Left hindlimb (tissue), 1 donor: ENCODE measurements around the gene SOBP.
"Not testable (repeated sequence)": the region's sequence is repeated elsewhere in the genome, so short reads cannot be mapped to it uniquely, and the experiment has no call there.

ENCODE experiments used
- DNase-seq: peaks from one replicate; pipeline ENCODE4 v3.0.0-alpha.2; 2018

The SOBP gene

GRCh38 chr6:107524626-107525025 lies 34.7 kb downstream of the SOBP start:
- no peak for DNase-seq

DNA sequence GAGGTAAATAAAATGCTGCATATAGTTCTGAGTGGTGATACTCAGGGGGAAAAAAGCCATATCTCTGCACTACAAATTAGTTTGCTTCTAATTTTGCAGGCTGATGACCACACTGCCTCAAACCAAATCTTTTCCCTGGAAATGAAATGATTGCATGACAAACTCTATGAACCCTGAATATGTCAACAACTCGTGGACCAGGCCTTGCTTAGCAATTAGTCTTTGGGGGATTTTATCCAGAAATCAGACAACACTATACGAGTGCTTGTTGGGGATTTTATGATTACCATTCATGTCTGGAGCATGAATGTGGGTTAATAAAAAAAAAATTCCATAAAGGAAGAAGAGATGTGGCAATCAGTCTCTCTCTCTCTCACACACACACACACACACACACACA lies 42.0 kb downstream of the SOBP start:
- DNase-seq = no peak

GRCh38 chr6:107532706-107533105 lies 42.8 kb downstream of the SOBP start:
- DNase-seq = peak; percentile 67

- DNase-seq = no peak
Measured at GRCh38 chr6:107533415-107534059, 43.6 kb downstream of the SOBP start.

DNA sequence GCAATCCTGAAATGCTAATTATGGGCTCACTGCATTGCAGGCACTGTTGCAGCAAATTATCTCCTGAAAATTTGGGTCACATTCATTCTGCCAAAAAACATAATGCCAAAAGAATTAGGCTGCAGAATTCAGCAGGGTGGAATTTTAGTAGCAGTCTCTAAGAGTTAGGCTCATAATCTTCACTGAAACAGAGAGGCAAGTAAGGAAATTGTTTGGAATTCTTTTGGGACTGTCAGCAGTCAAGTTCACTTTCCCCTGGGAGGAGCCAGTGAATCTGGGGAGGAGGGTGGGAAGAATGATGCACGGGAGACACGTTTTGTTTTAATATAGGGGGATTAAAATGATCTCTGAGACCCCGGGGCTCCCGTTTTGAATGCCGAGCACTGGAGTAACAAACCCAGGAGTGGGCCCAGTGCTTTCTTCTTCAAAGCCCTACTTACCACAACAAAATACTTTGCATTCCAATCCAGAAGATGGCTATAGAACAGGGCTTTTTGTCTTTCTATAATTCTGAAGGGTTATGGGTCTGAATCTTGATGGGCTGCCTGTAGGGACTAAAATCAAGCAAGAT lies 44.7 kb downstream of the SOBP start:
- no peak for DNase-seq

GRCh38 chr6:107535626-107536025 lies 45.7 kb downstream of the SOBP start:
- DNase-seq = no peak

- DNase-seq = no peak
Measured at GRCh38 chr6:107536180-107536961, 46.5 kb downstream of the SOBP start.

- DNase-seq = no peak
Measured at GRCh38 chr6:107537559-107537958, 47.6 kb downstream of the SOBP start.

DNA sequence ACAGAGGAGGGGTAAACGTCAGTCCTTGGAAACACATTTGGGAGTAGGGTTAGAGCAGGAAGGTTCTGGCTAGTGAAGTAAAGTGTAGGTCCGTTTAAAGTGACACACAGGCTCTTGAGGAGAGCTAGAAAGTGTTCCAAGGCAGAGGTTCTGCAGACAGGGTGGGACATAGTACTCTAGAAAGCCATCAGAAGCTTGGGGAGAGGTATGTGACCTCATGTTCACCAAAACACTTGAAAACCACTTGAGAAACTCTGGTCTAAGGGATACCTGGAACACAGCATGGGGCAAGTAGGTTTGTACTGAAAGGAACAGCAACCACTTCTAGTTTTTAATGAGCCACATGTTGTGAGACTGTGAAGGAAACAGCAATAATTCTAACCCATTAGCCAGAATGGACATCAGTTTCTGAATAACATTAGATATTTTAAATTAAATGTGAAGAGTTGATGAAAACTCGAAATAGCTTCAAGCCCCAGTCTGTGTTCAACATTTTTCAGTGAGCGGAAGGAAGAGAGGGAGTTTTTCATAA lies 49.0 kb downstream of the SOBP start:
- DNase-seq = no peak

GRCh38 chr6:107539409-107539808 lies 49.5 kb downstream of the SOBP start:
- no peak for DNase-seq

DNA sequence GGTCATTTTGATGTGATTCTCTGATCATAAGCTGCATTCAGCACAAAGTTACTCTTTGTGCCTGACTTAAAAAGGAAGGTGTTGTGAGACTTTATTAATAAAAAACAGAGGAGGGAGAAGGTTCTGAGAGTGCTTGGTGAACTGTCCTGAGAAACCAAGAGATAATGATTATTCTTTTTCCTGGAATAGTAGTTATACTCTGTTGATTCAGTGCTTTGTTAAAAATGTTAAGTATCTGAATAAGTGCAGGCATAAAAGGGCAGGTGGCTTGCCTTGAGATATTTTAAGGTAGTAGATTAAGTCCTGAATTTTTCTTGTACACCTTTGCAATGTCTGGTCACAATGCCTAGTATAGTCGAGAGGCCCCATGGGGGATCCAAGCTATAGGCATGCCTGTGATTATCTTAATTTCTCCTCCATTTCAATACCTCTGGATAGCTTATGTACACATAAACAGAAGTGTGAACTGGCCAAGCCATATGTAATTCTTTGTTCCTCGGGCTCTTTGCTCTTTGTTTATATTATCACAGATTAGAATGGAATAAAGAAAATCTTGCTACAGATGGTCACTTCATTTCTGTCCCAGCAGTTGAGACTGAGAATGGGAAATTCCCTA lies 50.0 kb downstream of the SOBP start:
- no peak for DNase-seq

- no peak for DNase-seq
Measured at GRCh38 chr6:107540465-107540857, 50.5 kb downstream of the SOBP start.

DNA sequence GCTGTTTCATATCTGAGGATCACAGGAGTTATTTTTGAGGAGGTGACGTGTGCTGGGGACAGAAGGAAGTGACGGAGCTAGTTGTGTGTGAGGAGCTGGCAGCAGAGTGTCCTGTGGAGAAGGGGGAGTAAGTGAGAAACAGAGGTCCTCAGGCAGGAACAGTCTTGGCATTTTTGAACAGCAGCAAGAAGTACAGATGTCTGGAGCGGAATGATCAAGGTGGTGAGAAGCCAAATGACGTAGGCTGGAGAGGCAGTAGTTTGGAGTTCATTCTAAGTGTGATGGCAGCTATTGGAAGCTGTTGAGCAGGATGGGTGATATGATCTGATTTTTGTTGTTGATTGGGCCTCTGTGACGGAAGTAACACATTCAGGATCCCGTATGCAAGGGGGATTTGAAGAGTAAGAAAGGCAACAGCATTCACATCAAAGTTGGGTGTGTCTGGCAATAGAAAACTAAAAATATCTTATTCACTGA lies 52.3 kb downstream of the SOBP start:
- no peak for DNase-seq

- DNase-seq = no peak
Measured at GRCh38 chr6:107543088-107543487, 53.2 kb downstream of the SOBP start.

DNA sequence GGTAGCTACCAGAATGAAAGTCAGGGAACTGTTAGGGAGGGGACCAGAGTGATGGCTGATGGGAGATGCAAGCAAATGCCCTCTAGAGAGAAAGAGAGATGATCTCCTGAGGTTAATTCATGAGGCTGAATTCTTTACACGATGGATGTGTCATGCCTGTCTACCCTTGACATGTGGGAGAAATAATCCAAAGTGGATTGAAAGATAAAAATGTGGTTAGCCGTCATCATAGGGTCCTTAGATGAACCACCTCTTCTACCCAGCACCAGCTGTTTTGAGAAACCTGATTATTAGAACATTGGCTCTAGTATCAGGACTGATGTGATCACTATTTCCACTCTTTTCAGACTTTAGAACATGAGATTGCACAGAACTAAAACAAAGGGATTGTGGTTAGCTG lies 53.6 kb downstream of the SOBP start:
- DNase-seq = no peak

GRCh38 chr6:107545763-107546162 lies 55.8 kb downstream of the SOBP start:
- no peak for DNase-seq

DNA sequence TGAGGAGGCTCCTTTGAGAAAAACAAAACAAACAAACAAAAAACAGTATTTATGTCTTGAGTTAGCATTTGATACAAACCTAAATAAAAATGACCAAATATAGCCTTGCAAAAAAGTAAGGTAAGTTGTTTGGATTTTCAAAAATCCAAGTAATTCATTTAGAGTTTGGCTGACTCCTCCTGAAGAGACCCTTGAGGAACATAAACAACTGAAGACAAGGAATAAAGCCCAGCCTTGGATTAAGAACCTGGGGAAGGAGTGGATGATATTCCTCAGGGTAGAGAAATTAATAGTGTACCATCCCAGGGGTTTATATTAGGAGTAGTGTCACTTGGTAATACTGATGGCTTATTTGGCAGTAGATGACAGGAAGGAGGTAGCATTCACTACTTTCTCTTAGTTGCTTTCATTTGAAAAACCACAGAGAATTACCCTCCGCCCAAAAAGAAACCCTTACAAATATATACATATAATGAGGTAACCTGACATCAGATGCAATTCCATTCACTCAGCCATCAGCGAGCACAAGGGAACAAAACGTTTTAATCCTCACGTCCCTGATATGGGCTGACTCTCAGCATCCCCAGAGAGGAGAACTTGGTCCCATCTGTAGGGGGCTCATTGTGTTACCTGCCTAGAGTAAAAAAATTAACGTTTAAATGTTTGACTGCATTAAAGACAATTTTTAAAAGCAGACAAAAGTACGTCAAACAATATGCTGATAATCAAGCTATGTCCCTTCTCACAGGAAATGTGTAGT lies 57.0 kb downstream of the SOBP start:
- no peak for DNase-seq

- DNase-seq = no peak
Measured at GRCh38 chr6:107547451-107547840, 57.5 kb downstream of the SOBP start.

GRCh38 chr6:107550241-107550840 lies 60.4 kb downstream of the SOBP start:
- DNase-seq = no peak

- no peak for DNase-seq
Measured at GRCh38 chr6:107550906-107551305, 61.0 kb downstream of the SOBP start.

DNA sequence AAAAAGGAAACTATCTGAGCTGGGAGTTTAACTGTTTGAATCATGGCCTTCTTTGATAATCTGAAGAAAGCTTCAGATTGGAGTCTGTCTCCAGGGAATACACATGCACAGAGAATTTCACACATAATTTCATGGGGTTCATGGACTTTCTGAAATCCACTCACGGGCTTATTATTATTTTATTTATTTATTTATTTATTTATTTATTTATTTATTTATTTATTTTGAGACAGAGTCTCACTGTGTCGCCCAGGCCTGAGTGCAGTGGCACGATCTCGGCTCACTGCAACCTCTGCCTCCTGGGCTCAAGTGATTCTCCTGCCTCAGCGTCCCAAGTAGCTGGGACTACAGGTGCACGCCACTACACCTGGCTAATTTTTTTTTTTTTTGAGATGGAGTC lies 63.2 kb downstream of the SOBP start:
- not testable (repeated sequence) for DNase-seq

- DNase-seq = no peak
Measured at GRCh38 chr6:107554326-107554725, 64.4 kb downstream of the SOBP start.
